ENCODE data around the gene MRPL44.
A peak's percentile ranks its signal among the peaks of the same experiment; 100 is the strongest.
"Not testable (repeated sequence)": the region's sequence is repeated elsewhere in the genome, so short reads cannot be mapped to it uniquely, and the experiment has no call there.

Gene MRPL44

GRCh38 chr2:223936862-223937326, 20.4 kb upstream of the MRPL44 start:
- no peak for DNase-seq (ENCODE audit: low read depth)

DNA sequence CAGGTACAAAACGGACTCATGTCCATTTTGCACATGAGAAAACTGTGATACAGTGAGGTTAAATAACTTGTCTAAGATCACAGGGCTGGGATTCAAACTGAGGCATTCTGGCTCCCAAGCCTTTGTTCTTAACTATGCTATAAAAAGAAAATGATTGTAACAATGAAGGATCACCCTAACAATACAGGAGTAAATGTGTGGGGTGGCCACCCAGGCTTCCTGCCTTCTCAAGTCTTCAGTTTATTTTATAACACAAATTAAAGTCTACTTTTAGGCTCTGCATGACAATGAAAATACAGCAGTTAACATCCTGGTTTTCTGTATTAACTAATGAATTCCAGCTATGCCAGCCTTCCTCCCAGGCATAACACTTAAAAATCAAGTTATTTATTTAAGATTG, 19.7 kb upstream of the MRPL44 start:
- no peak for DNase-seq (ENCODE audit: low read depth)

- not testable (repeated sequence) for DNase-seq (ENCODE audit: low read depth)
These were observed 17.8 kb upstream of the MRPL44 start for GRCh38 chr2:223939438-223939837.

DNA sequence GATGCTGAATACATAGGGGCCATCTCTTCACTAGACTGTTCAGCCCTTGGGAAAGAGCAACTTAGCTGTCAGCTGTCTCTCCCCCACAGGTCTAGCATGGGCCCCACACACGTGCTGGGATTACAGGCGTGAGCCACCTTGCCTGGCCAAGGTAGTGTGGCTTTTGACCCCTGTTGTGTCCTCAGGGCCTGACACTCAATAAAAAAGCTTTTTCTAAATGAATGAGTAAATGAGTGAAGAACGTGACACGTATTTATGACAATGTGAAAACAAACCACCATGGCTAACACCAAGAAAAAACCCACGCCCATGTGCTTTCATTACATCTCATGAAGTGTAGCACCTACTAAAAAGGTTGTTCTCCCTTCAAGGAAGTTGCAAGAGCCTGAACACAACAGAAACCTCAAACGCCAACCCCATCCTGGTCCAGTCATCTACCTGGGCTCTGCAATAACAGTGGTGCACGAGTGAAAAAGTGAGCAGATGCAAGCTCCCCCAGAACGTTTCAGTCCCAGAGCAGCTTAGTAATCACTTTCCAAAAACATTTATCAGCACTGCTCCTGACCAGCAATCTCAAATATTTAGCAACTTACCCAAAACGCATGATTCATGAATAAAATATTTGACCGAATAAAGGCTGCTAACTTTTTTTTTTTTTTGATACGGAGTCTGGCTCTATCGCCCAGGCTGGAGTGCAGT, 15.5 kb upstream of the MRPL44 start:
- DNase-seq (ENCODE audit: low read depth): no peak

DNA sequence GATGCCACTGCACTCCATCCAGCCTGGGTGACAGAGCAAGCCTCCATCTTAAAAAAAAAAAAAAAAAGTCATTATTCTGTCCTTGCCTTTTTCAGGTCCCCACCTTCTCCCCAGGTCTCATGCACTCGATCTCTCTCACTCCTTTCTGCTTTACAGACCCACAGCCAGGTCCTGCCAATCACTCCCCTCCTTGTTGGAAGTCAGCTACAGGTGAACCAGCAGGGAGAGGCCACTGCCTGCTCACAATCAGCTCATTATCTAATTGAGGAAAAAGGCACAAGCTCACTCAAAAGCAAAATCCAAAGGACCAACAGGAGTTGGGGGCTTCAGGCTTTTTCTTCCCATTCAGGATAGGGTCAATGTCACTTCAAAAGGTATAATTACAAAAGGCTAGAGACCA, 14.1 kb upstream of the MRPL44 start:
- DNase-seq (ENCODE audit: low read depth): no peak

- DNase-seq (ENCODE audit: low read depth): no peak
These were observed 13.7 kb upstream of the MRPL44 start for GRCh38 chr2:223943561-223944008.

- no peak for DNase-seq (ENCODE audit: low read depth)
These were observed 13.0 kb upstream of the MRPL44 start for GRCh38 chr2:223944166-223944702.

DNA sequence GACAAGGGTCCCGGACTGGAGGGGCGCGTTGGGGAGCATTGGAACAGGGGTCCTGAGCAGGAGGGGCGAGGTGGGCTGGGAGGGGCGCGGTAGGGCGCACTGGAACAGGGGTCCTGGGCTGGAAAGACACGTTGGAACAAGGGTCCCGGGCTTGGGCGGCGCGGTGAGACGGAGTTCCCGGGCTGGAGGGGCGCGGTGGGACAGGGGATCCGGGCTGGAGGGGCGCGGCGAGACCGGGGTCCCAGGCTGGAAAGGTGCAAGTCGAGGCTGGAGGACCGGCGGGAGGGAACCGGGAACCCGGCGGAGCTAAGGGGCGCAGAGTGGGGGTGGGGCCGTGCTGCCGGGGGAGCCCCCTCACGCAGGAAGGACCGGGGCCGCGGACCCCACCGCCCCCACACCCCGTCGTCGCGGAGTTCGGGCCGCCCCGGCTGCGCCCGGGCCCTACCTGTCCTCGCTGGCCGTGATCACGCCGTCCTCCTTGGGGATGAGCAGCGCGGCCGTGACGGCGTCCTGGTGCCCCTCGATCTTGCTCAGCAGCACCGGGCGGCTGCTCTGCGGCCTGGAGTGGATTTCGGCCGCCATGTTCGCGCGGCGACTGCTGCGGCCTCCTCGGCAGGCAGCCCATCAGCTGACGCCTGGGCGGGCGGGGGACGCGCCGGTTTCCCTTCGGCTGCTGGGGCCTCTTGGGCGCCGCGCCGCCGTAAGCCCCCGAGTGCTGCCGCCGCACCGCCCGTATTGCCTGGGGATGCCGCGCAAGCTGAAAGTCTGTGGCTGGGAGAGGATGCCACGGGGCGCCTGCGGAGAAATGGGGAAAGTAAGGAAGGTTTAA, 12.3 kb upstream of the MRPL44 start, which contains the start of gene WDFY1:
TSS of gene WDFY1 (minus strand) at position 633 of the 829 bp plus-strand sequence. CDS start at position 582, 51 bp downstream.
- peak; percentile 53 for DNase-seq (ENCODE audit: low read depth)

GRCh38 chr2:223945755-223946154, 11.5 kb upstream of the MRPL44 start:
- no peak for DNase-seq (ENCODE audit: low read depth)

- no peak for DNase-seq (ENCODE audit: low read depth)
These were observed 9.5 kb upstream of the MRPL44 start for GRCh38 chr2:223947711-223948205.

DNA sequence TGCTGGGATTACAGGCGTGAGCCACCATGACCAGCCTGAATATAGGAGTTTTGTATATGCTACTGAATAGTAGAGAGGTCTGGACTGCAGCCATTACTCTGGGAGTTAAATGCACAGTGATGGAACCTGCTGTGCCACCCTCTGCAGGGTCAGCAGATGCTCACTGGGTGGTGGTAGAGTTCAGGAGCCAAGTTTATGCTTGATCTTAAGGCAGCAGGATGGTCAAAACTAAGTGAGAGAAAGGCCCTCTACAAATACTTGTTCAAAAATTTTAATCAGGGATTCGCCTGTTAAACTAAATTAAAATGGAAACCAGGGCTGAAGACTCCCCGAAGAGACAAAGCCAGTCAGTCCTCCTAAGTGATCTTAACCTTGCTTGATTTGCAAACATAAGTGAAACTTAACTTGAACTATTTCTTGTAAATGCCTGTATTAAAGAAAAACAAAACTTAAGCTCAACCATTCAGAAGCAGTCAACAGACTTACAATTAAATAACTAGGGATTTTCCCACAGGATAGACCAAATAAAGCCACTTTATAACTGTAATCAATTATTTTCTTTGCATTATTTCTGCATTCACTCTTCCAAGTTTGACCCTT, 7.9 kb upstream of the MRPL44 start:
- DNase-seq (ENCODE audit: low read depth): no peak

- DNase-seq (ENCODE audit: low read depth): no peak
These were observed 6.6 kb upstream of the MRPL44 start for GRCh38 chr2:223950448-223951347.

DNA sequence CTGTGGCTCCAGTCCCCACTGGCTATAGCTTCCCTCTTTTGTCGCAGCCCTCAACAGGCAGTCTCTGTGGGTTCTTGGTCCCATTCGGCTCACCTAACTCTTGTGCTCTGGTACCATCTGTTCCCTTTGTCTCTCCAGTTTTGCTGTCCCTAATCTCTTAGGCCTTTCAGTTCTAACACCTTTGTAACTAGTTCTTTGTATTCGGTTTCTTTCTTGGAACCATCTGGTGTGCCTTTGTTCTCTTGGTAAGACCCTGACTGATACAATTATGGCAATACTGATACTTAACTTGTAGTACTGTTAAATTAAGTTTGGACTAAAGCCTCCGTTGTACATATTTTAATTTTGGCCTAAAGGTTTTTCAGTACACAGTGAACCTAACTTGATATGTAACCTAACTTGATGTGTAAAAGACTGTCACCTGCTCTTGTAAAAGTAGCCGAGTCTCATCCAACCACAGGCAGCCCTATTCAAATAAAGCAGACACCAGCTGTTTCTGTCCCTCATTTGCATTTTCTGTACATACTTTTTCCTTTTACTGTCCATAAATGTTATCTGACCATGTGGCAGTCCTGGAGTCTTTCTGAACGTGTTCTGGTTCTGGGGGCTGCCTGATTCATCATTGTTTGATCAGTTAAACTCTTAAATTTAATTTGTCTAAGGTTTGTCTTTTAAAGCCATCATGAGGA, 4.8 kb upstream of the MRPL44 start:
- DNase-seq (ENCODE audit: low read depth): no peak

DNA sequence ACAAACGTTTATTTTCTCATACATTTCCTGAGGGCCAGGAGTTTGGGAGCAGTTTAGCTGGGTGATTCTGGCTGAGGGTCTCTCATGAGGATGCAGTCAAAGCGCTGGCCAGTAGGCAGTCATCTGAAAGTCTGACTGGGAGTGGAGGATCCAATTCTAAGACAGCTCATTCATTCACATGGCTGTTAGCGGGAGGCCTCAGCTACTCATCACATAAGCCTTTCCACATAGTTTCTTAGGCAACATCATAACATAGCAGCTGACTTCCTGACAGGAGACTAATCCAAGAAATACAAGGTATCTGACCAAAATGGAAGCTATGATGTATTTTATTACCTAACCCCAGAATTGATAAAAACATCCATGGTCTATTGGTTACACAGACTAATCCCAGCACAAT, 2.9 kb upstream of the MRPL44 start:
- DNase-seq (ENCODE audit: low read depth): no peak

DNA sequence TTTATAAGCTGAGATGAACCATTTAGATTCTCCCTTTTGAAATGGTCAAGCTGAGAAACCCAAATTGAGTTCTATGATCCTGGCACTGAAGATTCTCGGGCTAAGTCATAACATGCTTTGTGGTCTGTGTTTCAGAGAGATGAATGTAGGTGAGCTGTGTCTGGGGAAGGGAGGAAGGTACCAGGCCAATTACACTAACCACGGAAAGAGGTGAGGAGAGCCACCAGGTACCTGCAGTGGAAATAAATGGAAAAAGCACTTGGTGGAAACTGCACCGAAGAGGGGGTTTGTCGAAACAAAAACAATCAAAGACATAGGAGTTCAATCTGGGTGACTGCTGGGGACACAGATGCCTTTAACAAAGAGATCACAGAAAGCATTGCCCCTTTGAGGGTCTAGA, 963 bp upstream of the MRPL44 start:
- no peak for DNase-seq (ENCODE audit: low read depth)

- DNase-seq (ENCODE audit: low read depth): no peak
These were observed 2.4 kb downstream of the MRPL44 start for GRCh38 chr2:223959688-223960087.

DNA sequence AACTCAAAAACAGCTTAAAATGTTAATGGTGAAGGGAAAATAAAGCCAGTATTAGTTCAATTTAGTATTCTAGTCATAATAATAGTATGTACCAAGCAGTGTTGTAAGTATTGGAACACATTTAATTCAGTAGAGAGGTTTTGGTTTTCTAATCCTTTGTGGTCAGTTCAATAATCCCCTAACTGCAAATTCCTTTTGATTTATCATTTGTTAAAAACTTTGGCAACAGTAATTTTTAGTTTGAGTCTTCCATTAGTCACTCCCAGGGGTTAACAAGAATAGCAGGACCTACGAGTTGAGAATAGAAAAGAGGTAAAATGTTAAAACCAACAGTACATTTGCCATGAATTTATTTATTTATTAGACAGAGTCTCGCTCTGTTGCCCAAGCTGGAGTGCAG, 10.7 kb downstream of the MRPL44 start:
- DNase-seq (ENCODE audit: low read depth): no peak

DNA sequence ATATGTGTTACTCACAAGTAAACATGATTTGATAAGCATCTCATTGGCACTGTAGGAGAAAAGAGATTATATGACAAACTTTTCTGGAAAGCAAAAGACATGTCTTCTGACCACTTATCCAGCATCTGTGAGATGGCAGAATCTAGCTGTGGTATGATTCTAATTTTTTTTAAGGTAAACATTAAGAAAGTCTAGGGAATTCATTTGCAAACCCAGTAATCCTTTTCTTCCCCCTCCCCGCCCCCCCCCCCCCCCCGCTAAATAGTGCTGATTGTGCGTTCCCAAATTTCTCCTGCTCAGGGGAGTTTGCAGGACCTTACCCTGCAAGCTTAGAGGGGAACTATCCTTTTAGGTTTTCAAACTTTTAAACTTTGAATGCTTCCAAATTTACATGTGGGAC, 12.1 kb downstream of the MRPL44 start:
- no peak for DNase-seq (ENCODE audit: low read depth)

DNA sequence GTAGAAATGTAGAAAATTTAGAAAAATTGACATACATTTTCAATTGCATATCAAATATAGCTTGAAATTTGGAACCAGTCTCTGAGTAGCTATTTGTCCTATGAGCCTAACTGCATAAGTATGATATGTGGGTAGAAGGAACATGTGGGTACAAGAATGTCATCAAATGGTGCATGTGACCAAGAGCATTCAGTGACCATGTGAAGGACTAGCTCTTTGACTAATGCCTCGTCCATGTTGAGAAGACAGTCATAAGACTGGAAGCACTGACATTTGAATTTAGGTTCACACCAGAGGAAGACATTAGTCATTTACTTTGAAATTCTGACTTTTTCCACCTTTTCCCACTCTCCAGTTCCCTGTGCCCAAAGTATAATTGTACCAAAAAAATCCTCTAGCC, 12.6 kb downstream of the MRPL44 start:
- no peak for DNase-seq (ENCODE audit: low read depth)

DNA sequence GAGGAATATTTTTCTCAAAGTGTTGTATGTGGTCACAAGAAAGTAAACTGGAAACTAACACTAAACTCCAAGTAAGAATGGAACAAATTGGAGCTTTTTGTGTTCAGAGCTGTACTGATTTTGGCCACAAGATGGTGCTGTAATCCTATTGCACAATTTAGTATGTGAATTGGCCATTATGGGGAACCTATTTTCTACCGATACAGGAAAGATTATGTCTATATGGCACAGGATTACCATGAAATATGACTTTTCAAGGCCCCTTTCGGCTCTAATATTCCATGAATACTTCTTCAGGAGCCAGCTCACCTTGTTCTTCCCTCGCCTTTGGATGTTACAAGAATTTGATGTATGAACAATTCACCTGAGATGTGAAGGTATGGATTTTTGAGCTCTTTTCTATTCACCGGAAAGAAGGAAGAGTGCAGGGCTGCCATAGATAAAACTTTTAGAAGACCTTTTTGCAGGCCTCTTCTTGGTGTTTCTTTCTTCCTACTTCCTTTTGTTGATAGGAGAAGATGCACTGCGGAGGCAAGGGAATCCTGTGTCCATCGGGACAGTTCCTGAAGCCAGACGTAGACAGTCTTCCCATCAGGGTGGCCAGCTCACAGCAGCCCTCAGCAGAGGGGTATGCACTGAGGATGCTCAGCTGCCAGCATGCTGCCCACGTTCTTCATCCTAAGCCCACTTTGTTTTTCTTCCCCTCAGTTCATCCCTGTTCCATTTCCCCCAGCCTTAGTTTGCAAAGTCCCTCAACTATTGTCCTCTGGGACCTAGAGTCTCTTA, 13.3 kb downstream of the MRPL44 start:
- peak; percentile 49 for DNase-seq (ENCODE audit: low read depth)

All from stimulated activated CD8-positive, alpha-beta memory T cell treated with anti-CD3 and anti-CD28 coated beads, Interleukin-15, amount 100 ng/mL, for 1 hour (primary cell).